ENCODE data around the gene PLXNA1.

GRCh38 chr3:126992776-126993175 lies 9.9 kb downstream of the PLXNA1 start:
- TF ChIP-seq CTCF (IDR thresholded peaks at IDR 0.05): no peak
- no peak for TF ChIP-seq ZFX (IDR thresholded peaks at IDR 0.05; ENCODE audit: borderline replicate concordance)

Data from 22Rv1 (cell line).